Head of caudate nucleus (tissue), 42 donors: ENCODE measurements around the gene SLC19A1.

Source experiments
- DNase-seq, 42 donors: peaks; one replicate each; pipeline versions ENCODE4 v3.0.0 to v3.0.0-alpha.2; 2020 to 2021; ENCODE audit warnings: mixed read lengths in 7 of 42
- intact Hi-C: fragments of 100-400 bp; cut with DNase I; formaldehyde crosslinking; loops from one replicate; pipeline ENCODE4 v1.15.0; 2022

The SLC19A1 gene

DNA sequence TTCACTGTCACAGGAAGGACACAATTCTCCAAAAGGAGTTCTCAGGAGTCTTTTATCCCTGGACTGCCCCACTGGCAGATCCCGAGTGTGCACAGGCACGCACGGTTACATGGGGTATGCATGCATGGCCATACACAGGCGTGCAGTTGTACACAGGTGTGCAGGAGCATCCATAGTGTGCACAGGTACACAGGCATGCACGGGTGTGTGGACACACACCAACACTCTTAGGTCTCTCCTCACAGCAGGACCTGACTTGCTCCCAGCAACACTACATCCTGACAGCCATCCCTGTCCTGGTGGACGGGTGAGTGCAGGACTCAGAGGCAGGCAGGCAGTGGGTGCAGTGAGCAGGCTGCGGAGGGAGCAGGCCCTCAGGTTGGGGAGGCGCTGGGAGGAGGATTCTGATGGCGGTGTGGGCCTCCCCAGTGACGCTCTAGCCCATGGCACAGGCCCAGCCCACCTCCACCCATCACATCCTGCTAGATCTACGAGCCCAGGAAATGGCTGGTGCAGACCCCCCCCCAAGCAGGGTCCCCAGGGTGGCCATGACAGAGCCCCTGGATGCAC, 28.4 kb downstream of the SLC19A1 start:
- DNase-seq: no peak
- intact Hi-C loops: no loop called here

DNA sequence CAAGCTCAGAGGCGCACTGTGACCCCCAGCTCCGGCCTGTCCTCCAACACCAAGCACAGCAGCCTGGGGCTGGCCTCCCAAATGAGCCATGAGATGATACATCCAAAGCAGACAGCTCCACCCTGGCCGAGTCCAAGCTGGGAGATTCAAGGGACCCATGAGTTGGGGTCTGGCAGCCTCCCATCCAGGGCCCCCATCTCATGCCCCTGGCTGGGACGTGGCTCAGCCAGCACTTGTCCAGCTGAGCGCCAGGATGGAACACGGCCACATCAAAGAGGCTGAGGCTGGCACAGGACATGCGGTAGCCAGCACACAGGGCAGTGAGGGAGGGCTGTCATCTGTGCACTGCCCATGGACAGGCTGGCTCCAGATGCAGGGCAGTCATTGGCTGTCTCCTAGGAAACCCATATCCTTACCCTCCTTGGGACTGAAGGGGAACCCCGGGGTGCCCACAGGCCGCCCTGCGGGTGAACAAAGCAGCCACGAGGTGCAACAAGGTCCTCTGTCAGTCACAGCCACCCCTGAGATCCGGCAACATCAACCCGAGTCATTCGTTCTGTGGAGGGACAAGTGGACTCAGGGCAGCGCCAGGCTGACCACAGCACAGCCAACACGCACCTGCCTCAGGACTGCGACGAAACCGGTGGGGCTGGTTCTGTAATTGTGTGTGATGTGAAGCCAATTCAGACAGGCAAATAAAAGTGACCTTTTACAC, 29.1 kb downstream of the SLC19A1 start:
- intact Hi-C loops: no loop called here
- peak in 2 of 42 donors; percentile 1 to 5 for DNase-seq

DNA sequence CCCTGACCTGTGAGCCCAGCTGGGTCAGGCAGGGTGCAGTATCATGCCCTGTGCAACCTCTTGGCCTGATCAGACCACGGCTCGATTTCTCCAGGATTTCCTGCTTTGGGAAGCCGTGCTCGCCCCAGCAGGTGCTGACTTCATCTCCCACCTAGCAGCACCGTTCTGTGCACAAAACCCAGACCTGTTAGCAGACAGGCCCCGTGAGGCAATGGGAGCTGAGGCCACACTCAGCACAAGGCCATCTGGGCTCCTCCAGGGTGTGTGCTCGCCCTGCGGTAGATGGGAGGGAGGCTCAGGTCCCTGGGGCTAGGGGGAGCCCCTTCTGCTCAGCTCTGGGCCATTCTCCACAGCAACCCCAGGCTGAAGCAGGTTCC, 29.6 kb downstream of the SLC19A1 start:
- no peak for DNase-seq
- intact Hi-C loops: no loop called here

DNA sequence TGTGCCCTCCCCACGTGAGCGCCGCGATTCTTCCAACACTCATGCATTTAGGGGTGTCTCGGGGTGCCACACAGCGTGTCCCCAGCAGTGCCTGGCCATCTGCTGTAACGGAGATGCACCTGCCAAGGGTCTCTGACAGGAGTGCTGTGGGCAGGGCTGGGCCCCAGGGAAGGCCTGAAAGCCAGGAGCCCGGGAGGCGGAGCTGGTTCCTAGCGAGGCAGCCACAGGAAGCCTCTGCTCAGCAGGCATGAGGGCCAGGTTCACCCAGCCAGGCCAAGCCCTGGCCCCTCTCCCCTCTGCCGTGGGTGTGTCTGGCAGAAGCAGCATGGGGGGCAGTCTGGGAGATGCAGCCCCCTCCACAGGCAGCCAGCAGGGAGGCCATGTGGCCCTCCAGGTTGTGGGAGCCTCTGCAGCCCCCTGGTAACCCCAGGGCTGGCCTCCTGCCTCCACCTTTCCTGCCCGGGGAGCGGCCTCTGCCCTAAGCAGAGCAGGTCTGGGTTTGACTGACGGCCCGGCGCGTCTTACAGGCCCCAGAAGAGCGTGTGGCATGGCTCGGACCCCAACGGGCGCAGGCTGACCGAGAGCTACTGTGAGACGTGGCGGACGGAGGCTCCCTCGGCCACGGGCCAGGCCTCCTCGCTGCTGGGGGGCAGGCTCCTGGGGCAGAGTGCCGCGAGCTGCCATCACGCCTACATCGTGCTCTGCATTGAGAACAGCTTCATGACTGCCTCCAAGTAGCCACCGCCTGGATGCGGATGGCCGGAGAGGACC, 30.4 kb downstream of the SLC19A1 start:
- intact Hi-C loops: no loop called here
- DNase-seq: peak in 2 of 42 donors; percentile 1 to 3

DNA sequence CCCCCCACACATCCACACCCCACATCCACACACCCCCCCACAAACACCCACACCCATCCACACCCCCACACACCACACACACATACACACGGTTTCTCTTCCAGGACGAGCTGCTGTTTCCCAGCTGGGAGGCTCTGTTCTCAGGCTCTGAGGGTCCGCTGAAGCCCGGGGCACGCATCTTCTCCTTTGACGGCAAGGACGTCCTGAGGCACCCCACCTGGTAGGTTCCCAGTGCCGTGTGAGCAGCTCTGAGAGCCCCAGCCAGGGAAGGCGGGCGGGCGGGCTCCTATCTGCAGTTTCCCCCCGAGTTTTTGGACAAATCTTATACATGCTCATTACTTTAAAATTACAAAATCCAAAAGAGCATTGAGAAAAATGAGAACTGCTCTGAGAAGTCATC, 31.2 kb downstream of the SLC19A1 start:
- peak in 1 of 42 donors; percentile 4 for DNase-seq
- intact Hi-C loops: no loop called here

DNA sequence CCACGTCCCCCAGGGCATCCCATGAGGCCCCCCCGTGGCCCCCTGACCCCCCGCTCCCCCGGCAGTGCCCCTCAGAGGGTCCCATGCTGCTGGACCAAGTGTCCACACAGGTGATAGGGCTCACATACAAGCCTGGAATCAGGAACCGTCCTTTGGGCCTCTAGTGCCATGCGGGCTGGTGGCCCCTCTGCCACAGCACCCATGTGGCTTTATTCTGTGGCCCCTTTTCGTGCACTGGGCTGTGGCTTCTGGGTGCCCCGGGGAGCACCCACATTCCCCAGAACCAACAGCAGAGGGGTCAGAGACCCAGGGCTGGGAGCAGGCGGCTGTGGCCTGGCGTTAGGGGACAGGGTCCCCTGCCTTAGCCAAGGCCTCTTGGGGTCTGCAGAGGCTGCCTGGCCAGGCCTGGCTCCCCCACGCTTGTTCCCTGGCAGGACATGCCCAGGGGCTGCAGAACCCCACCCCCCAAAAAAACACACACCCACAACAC, 31.7 kb downstream of the SLC19A1 start:
- intact Hi-C loops: no loop called here
- peak in 2 of 42 donors; percentile 2 to 5 for DNase-seq

DNA sequence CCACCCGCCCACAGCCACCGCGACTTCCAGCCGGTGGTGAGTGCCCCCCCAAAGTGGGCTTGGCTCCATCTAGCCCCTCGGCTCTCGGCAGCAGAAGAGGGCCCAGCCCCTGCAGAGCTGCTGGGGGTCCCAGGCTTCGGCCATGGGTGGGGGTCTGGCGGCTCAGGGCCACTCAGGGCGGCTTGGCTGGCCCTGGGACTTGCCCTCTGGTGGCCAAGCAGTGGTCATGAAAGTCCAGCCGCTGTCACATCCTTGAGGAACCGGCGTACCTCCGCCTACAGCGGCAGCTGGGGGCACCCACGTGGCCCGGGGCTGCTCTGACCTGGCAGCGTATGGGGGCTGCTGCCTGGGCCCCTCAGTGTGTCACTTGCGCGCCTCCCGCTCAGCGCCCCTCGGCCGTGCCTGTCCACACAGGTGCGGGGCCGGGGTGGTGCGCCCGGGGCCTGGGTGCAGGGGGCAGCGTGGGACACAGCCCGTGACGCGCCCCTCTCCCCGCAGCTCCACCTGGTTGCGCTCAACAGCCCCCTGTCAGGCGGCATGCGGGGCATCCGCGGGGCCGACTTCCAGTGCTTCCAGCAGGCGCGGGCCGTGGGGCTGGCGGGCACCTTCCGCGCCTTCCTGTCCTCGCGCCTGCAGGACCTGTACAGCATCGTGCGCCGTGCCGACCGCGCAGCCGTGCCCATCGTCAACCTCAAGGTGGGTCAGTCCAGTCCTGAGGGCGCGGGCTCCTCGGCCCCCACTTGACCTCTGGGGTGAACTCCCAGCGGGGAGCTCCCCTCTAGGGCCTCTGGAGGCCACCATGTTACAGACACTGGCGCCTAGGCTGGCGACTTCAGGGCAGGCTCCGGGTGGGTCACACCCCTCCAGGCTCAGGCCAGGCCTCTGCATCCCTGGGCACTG, 32.4 kb downstream of the SLC19A1 start:
- peak in 2 of 42 donors; percentile 4 to 6 for DNase-seq
- intact Hi-C loops: no loop called here

DNA sequence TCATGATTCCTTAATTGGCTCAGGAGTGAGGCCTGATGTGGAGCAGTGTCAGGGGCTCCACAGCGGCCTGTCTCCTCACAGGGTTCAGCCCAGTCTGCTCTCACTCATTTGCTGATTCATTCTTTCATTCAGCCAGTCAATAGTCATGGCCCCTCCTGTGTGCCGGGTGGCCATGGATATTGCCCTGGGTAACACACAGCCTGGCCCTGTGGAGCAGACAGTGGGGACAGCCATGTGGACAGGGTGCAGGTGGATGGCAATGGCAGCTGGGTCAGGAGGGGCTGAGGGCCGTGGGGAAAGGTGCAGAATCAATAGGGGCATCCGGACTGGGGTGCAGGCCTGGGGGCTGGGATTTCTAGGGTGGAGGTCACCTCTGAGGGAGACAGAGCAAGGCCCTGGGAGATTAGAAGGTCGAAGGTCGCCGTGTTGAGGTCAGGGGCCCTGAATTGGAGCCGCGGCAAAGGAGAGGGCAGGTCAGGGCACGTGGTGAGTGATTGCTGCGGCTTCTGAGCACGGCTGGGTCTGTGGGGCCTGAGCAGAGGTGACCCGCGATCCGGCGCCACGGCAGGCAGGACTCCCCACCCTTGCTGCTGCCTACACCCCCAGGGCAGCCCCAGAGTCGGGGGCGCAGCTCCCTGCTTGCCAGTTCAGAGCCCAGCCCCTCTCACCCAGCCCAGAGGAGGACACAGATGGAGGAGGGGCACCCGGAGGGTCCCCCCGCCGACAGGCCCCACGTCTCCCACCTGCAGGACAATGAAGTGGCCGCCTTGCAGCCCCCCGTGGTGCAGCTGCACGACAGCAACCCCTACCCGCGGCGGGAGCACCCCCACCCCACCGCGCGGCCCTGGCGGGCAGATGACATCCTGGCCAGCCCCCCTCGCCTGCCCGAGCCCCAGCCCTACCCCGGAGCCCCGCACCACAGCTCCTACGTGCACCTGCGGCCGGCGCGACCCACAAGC, 33.4 kb downstream of the SLC19A1 start:
- intact Hi-C loops: no loop called here
- DNase-seq: peak in 1 of 42 donors; percentile 5

DNA sequence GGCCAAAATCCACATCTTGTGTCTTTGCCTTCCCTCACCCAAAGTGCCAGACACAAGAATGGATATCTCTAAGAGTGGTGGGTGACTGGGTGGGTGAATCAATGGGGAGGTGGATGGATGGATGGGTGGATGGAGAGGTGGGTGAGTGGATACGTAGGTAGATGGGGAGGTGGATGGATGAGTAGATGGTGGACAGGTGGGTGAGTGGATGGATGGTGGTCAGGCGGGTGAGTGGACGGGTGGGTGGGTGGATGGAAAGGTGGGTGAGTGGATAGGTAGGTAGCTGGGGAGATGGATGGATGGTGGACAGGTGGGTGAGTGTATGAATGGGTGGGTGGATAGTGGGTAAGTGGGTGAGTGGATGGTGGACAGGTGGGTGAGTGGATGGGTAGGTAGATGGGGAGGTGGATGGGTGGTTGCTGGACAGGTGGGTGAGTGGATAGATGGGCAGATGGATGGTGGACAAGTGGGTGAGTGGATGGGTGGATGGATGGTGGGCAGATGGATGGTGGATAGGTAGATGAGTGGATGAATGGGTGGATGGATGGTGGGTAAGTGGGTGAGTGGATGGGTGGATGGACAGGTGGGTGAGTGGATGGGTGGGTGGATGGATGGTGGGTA, 34.2 kb downstream of the SLC19A1 start:
- DNase-seq: peak in 1 of 42 donors; percentile 4
- intact Hi-C loops: no loop called here

DNA sequence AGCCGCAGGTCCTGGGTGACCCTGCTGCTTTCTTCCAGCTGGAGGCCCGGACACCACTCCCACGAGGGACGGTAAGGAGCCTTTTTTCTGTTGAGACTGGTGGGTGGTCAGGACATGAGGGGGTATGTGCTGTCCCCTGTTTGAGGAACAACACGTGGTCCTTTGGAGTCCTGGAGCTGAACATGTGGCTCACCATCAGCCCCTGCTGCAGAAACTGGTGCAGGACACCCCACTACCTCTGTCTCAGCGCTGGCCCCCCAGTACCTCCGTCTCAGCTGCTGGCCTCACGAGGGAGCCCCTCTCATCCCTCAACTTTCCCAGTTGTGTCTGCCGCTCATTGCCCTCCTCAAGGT, 34.7 kb downstream of the SLC19A1 start:
- DNase-seq: no peak
- intact Hi-C loops: no loop called here

DNA sequence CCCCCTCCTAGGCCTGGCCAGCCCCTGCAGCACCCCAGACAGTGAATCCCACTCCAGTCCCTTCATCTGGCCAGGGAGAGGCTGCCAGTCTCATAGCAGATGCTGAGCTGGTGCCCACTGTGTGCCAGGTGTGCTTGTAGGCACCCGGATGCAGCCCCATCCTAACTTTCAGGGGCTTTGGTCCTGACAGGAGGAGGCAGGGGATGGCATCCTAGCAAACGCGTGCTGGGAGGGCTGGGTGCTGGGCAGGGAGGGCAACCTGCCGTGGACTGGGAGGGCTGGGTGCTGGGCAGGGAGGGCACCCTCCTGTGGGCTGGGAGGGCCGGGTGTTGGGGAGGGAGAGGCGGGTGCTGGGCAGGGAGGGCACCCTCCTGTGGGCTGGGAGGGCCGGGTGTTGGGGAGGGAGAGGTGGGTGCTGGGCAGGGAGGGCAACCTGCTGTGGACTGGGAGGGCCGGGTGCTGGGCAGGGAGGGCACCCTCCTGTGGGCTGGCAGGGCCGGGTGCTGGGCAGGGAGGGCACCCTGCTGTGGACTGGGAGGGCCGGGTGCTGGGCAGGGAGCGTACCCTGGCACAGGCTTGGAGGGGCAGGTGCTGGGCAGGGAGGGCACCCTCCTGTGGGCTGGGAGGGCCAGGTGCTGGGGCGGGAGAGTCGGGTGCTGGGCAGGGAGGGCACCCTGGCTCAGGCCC, 35.3 kb downstream of the SLC19A1 start:
- DNase-seq: peak in 1 of 42 donors; percentile 2
- intact Hi-C loops: no loop called here

DNA sequence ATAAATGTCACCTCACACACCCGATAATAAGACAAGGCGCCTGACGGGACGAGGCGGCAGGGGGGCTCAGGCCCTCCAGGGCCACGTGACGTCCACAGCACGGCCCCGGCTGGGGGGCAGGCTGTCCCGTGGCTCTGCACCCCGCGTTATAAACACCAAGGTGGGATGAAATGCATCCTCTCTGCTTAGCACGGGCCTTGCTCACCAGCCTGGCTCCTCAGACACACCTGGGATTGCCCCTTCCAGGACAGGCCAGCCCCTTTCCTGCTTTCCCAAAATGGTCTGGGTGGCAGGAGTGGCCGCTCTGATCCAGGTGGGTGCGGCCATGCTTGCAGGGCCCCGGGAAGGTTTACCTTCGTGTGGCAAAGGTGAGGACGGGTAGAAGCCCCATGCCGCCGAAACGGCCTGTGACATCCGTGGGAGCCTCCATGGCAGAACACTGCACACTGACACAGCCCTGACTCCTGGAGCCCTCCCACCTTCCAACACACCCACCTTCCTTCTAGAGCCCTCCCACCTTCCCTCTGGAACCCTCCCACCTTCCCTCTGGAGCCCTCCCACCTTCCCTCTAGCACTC, 35.9 kb downstream of the SLC19A1 start:
- intact Hi-C loops: no loop called here

DNA sequence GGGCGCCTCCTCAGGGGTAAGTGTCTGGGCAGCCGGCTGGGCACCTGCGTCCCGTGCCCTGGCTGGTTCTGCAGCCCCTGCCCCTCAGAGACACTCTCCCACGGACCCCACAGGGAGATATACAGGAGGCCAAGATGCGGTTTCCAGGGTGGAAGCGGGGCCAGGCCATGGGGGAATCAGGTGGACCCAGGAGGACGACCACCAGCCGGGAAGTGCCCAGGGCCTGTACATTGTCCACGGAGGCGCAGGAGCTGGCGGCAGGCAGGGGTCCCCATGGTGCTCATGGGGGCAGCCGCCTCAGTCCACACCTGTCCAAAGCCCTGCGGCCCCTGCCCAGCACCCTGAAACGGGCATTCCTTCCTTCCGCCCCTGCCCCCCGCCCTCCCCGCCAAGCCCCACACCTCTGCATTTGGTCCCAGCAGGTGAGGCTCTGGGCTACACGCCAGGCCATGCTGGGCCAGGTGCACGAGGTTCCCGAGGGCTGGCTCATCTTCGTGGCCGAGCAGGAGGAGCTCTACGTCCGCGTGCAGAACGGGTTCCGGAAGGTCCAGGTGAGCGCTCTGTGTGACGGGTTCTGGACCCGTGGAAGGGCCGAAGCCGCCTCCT, 36.7 kb downstream of the SLC19A1 start:
- intact Hi-C loops: no loop called here
- peak in 1 of 42 donors; percentile 4 for DNase-seq

More for the DNA sequence above, 35.9 kb downstream of the SLC19A1 start:
- DNase-seq: peak in 1 of 42 donors; percentile 5

DNA sequence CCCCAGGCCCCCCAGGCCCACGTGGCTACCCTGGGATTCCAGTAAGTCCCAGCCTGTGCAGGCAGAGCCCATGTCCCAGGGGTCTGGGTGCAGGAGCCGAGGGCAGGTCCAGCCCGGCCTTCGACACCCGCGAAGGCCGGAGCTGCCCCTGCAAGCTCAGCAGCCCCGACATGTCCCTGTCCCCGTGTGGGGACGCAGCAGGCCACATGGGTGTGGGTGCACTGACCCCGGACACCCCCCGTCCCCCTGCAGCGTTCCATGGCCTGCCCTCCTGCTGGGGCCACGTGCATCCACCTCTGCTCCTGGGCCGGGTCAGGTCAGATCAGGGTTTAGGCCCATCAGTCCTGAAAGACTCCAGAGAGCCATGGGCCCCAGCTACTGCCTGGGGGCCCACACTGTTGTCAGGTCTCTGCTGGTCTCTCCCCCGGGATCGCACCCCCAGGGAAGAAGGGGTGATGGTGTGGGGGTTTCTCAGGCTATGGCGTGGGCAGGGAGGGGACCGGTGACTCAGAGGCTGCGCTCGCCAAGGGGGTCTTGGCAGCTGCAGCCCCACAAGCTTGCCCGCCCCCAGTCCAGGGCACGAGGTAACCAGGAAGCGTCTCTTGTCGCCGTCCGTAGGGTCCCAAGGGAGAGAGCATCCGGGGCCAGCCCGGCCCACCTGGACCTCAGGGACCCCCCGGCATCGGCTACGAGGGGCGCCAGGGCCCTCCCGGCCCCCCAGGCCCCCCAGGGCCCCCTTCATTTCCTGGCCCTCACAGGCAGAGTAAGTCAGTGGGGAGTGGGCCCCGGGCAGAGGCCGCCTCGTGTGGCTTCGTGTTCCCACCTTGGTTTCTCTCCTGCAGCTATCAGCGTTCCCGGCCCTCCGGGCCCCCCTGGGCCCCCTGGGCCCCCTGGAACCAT, 37.5 kb downstream of the SLC19A1 start:
- DNase-seq: peak in 1 of 42 donors; percentile 3
- intact Hi-C loops: no loop called here

DNA sequence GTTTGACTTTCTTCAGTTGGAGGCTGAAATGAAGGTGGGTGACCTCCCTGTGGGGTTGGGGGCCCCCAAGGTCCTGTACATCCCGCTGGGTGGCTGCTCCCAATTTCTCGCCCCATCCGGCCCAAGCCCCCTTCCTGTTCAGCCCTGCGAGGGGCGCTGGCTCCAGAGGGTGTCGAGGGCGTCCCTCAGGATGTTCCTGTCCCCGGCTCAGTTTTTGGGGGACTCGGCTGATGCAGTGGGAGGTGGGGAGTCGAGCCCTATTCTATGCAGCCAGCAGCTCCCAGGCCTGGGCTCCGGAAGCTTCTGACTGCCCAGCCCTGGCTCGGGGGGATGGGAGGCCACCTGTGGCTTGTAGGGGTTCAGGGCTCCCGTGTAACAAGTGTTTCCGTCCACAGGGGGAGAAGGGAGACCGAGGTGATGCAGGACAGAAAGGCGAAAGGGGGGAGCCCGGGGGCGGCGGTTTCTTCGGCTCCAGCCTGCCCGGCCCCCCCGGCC, 38.2 kb downstream of the SLC19A1 start:
- peak in 1 of 42 donors; percentile 3 for DNase-seq
- intact Hi-C loops: no loop called here
